HT-29 (cell line): Measurements from ENCODE around the gene NEMF. TPM values are rescaled to one million over a fixed set of nuclear protein-coding genes. Genes with fewer than 3 reads are reported as not detected.
"Not testable (repeated sequence)": the region's sequence is repeated elsewhere in the genome, so short reads cannot be mapped to it uniquely, and the experiment has no call there.

Experiments used
- DNase-seq: peaks from one replicate; pipeline ENCODE4 v3.0.0-alpha.2; 2015; ENCODE audit warnings: low spot score
- total RNA-seq: library from RNA; depleted of rRNA; stranded (reverse); fragments of >200 nt; shearing (Covaris generic); gene quantifications from 2 replicates; pipeline ENCODE4 v1.2.3, GENCODE V29; 2014

The NEMF gene
- total RNA-seq, 1 experiment from 2014 or later: 20.0 TPM

DNA sequence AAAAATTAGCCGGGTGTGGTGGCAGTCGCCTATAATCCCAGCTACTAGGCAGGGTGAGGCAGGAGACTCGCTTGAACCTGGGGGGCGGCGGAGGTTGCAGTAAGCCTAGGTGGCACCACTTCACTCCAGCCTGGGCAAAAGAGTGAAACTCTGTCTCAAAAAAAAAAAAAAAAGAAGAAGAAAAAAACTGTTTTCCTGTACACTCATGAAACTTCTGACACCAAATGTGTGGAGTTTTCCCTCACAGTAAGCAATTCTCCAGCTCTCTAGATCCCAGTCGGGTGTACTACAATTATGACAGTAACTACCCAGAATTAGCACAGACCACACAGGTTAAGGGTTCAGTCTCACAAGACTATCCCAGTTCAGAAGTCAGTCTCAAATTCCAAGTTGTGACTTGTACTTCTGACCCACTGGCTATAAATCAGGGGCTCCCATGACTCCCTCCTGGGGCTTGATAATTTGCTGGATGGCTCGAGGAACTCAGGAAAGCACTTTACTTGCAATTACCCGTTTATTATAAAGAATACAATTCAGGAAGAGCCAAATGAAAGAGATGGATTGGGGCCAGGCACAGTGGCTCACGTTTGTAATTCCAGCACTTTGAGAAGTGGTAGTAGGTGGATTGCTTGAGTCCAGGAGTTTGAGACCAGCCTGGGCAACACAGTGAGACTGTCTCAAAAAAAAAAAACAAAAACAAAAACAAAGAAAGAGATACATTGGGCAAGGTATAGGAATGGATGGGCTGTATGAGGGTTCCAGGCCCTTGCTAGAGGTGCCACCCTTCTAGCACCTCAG, 27.9 kb upstream of the NEMF start:
- DNase-seq: no peak

DNA sequence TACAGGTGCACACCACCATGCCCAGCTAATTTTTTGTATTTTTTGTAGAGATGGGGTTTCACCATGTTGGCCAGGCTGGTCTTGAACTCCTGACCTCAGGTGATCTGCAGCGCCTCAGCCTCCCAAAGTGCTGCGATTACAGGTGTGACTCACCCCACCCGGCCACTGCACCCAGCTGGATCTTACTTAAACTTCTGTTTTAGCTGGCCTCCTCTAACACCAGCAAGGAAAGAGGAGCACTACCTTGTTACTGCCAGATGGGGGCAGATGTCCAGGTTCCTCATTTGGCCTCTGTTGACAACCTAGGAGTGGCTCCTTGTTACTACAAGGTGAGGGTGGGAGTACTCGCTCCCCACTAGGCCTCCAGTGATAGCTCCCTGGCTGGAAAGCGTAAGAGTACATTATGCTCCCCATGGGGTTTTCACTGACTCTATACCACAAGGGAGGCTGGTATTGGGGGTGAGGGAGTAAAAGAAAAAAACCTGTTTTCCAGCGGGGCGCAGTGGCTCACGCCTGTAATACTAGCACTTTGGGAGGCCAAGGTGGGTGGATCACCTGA, 27.1 kb upstream of the NEMF start:
- peak; percentile 49 for DNase-seq

GRCh38 chr14:49876563-49877127, 24.1 kb upstream of the NEMF start:
- no peak for DNase-seq

DNA sequence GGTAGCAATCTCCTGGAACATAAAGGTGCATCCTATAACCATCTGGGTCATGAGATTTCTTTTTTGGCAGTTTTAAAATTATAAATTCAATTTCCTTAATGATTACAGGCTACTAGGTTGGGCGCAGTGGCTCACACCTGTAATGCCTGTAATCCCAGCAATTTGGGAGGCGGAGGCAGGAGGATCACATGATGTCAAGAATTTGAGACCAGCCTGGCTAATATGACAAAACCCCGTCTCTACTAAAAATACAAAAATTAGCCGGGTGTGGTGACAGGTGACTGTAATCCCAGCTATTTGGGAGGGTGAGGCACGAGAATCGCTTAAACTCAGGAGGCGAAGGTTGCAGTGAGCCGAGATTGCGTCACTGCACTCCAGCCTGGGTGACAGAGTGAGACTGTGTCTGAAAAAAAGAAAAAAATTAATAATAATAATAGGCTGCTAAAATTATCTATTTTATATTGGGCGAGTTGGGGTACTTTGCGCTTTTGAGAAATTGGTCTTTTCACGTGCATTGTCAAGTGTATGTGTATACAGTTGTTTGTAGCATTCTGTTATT, 23.1 kb upstream of the NEMF start:
- DNase-seq: no peak

DNA sequence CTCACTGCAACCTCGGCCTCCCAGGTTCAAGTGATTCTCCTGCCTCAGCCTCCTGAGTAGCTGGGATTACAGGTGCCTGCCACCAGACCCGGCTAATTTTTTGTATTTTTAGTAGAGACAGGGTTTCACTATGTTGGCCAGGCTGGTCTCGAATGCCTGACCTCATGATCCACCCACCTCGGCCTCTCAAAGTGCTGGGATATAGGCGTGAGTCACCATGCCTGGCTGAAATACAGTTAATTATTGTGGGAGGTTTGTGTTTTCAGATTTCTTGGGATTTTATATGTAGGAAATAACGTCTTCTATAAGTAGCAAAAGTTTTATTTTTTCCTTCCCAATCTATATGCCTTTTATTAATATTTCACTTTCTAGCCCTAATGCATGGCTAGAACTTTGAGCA, 21.0 kb upstream of the NEMF start:
- not testable (repeated sequence) for DNase-seq

- no peak for DNase-seq
Observed at GRCh38 chr14:49870908-49871307, 18.3 kb upstream of the NEMF start.

GRCh38 chr14:49868720-49869114, 16.1 kb upstream of the NEMF start:
- DNase-seq: no peak

DNA sequence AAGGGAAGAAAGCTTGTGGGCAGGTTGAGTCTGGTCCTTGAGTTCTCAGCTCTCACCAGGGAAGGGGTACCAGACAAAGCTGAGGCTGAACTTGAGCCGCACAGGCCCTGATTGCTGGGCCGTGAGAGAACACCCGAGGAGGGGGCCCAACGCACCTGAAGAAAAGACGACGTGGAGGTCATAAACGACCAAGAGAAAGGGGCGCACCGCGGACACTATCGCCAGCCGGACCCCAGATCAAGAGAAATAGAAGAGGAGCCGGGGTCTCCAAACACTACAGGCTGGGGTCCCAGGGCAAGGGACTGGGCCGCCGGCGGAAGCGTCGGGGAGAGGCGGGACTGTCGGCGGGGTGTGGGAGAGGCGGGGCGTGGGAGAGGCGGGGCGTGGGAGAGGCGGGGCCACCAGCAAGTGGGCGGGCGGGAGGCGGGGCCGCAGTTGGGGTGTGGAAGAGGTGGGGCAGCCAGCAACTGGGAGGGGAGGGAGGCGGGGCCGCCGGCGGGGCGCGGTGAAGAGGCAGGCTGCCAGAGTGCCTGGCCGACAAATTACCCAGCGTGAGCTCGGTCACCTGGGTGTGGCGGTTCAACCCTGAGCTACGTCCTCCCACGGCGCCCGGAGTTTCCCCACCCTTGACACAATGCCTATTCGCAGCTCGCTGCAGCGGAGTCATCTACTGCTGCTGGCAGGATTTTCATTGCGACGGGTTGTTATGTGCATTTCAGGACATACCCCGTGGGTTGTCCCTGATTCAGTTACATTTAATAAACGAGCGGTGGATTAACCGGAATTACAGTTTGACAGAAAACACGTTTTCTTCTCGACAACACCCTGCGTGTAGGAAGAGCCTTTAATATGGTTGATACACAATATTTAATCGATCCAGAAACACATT, 15.5 kb upstream of the NEMF start:
- DNase-seq: peak; percentile 90

DNA sequence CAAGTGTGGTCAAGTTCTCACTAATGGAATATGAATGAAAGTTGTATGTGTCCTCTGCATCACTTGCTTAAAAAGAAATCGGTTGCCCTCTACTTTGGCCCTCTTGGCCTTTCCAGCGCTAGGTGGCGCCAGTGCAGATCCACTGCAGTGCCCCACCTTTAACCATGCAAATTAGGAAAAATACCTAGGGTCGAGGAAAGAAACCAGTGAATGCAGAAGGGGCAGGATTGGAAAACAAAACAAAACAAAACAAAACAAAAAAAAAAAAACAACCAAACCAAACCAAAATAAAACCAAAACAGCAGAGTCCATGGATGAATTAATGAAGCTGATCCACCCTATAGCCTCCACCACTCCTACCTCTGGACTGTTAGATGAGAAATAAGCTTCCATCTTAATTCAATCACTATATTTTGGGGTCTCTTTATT, 12.9 kb upstream of the NEMF start:
- peak; percentile 83 for DNase-seq

- DNase-seq: peak; percentile 20
Observed at GRCh38 chr14:49863487-49864281, 11.1 kb upstream of the NEMF start.

DNA sequence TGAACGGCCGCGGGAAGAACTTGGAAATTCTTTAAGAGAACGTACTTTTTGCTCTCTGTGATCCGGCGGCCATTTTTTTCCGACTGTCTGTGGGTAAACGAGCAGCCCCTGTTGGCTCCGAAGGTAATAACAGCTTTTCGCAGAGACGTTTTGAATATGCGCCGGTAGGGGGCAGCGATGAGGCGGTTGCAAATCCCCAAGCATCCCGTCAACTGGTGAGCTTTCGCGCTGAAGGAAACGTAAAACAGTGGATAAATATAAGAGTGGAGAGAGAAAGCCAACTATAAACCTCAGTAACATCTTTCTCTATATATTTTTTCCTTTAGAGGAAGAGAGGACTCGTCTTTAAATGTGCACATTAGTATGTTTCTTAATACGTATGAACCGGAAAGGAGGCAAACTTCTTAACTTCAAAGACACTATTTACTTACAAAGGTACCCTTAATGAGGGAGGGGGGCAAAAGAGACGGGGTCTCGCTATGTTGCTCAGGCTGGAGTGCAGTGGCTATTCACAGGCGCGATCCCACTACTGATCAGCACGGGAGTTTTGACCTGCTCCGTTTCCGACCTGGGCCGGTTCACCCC, 9.6 kb upstream of the NEMF start:
- DNase-seq: peak; percentile 83

DNA sequence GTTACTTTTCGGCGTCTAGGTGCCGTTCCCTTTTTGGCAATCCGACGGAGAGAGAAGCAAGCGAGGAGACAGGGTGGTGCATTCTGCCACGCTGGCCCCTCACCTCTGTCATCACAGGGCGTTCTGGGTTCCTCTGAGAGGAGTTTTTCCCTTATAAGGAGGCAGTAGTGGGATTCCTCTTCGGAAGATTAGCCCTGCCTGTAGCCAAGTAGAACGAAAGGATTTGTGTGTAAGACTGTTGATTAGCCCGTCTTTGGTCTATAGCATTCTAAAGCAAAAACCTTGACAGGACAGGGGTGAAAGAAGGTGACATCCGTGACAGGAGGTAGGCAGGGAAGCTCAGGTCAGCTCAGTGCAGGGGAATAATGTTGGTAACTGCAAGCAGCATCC, 9.1 kb upstream of the NEMF start:
- DNase-seq: peak; percentile 66

GRCh38 chr14:49860988-49861698, 8.6 kb upstream of the NEMF start:
- no peak for DNase-seq

GRCh38 chr14:49858383-49858782, 5.8 kb upstream of the NEMF start:
- no peak for DNase-seq

DNA sequence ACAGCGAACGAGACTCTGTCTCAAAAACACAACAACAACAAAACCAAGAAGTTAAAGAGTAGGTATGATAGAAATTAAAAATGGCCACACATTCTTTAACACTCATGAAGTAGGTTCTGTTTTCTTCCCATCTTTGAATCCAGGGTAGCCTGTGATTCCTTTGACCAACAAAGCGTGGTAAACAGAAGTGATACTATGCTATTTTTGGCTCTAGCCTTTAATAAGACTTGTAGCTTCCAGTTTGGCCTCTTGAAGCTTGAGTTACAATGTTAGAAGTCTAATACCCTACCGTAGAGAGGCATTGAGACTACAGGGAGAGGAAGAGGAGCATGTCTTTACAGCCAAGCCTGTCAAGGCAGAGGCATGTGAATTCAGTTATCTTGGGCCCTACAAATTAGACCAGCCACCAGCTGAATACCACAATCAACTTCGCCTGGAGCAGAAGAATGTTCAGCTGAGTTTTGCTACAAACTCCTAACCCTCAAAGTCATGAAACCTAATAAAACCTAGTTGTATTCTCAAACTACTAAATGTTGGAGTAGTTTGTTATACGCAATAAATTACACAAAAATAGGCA, 4.9 kb upstream of the NEMF start:
- DNase-seq: no peak

DNA sequence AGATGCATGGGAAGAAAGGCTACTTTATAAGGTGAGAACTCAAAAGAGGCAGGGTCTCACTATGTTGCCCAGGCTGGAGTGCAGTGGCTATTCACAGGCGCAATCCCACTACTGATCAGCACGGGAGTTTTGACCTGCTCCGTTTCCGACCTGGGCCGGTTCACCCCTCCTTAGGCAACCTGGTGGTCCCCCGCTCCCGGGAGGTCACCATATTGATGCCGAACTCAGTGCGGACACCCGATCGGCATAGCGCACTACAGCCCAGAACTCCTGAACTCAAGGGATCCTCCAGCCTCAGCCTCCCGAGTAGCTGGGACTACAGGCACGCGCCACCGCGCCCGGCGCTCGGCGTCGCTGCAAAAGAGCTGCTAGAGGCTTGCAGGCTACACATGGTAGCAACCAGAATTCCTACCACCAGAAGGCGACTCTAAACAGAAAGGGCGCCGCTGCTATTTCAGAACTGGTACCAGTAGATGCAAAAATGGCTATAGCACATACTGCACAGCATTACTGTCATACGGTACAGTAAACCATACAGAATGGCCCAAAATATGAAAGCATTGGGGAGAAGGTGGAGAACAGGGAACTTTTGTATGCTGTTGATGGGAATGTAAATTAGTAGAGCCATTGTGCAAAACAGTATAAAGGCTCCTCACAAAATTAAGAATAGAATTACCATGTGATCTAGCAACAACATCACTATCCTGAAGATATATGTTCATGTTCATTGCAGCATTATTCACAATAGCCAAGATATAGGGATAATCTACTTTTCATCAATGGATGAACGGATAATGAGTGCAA, 1.2 kb upstream of the NEMF start:
- DNase-seq: peak; percentile 82

DNA sequence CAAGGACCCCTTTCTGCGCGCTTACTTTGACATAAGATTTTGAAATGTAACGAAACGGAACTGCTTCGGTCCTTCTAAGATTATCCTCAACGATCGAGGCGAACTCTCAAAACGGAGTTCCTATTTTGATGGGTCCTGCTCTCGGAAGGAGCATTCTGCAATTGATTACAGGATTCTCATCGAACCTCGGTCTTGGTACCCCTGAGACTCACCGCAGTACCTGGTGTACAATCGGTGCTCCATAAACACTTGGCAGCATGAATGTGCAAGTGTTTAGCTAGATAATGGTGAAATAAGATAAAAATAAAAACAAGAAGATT, 530 bp upstream of the NEMF start:
- DNase-seq: no peak

GRCh38 chr14:49851813-49852212, 775 bp downstream of the NEMF start:
- no peak for DNase-seq
